Measurements from ENCODE around the gene PCDHA7.
"Not testable (repeated sequence)": the region's sequence is repeated elsewhere in the genome, so short reads cannot be mapped to it uniquely, and the experiment has no call there.

- TF ChIP-seq NR3C1 (CRISPR knock-in tag; conservative IDR thresholded peaks at IDR 0.05; ENCODE audit: low read depth); ZNF423 (CRISPR knock-in tag; IDR thresholded peaks at IDR 0.05); ESRRA (CRISPR knock-in tag; IDR thresholded peaks at IDR 0.05; ENCODE audit: borderline replicate concordance); GABPB1 (CRISPR knock-in tag; IDR thresholded peaks at IDR 0.05): not testable (repeated sequence)
- TF ChIP-seq, protein P1, sequence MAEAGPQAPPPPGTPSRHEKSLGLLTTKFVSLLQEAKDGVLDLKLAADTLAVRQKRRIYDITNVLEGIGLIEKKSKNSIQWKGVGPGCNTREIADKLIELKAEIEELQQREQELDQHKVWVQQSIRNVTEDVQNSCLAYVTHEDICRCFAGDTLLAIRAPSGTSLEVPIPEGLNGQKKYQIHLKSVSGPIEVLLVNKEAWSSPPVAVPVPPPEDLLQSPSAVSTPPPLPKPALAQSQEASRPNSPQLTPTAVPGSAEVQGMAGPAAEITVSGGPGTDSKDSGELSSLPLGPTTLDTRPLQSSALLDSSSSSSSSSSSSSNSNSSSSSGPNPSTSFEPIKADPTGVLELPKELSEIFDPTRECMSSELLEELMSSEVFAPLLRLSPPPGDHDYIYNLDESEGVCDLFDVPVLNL (CRISPR knock-in tag; IDR thresholded peaks at IDR 0.05; ENCODE audit: borderline replicate concordance, low read depth) = not testable (repeated sequence)
- TF ChIP-seq, protein P2, sequence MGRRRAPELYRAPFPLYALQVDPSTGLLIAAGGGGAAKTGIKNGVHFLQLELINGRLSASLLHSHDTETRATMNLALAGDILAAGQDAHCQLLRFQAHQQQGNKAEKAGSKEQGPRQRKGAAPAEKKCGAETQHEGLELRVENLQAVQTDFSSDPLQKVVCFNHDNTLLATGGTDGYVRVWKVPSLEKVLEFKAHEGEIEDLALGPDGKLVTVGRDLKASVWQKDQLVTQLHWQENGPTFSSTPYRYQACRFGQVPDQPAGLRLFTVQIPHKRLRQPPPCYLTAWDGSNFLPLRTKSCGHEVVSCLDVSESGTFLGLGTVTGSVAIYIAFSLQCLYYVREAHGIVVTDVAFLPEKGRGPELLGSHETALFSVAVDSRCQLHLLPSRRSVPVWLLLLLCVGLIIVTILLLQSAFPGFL (CRISPR knock-in tag; IDR thresholded peaks at IDR 0.05; ENCODE audit: borderline replicate concordance) = not testable (repeated sequence)
Measured at GRCh38 chr5:140808241-140808888, 25.7 kb upstream of the PCDHA7 start.

All from WTC11 (cell line).